ENCODE measurements around the gene MPST.

MPST gene

DNA sequence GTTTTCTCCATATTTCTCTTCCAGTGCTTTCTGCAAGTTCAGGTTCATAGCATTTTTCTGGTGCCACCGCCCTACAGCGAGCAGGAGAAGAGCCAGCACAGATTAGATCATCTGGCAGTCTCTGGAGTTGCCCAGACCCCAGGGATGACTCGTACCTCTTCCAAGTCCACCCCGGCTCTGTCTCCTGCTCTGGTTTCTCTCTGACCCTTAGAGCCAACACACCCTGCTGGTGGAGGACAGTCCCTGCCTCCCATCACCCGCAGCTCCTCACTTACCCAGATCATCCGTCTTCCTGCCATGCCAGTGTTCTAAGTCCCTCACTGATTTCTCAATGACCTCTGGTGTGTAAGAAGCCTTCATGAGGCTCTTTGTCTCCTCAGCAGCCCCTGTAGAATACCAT lies 28.3 kb upstream of the MPST start:
- H3K4me3 ChIP-seq (ENCODE audit: low read length) = no peak overlapping the region
- no peak for DNase-seq (ENCODE audit: low read depth)
- TF ChIP-seq, protein P1, sequence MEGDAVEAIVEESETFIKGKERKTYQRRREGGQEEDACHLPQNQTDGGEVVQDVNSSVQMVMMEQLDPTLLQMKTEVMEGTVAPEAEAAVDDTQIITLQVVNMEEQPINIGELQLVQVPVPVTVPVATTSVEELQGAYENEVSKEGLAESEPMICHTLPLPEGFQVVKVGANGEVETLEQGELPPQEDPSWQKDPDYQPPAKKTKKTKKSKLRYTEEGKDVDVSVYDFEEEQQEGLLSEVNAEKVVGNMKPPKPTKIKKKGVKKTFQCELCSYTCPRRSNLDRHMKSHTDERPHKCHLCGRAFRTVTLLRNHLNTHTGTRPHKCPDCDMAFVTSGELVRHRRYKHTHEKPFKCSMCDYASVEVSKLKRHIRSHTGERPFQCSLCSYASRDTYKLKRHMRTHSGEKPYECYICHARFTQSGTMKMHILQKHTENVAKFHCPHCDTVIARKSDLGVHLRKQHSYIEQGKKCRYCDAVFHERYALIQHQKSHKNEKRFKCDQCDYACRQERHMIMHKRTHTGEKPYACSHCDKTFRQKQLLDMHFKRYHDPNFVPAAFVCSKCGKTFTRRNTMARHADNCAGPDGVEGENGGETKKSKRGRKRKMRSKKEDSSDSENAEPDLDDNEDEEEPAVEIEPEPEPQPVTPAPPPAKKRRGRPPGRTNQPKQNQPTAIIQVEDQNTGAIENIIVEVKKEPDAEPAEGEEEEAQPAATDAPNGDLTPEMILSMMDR (conservative IDR thresholded peaks at IDR 0.05; ENCODE audit: low read length) = no peak

DNA sequence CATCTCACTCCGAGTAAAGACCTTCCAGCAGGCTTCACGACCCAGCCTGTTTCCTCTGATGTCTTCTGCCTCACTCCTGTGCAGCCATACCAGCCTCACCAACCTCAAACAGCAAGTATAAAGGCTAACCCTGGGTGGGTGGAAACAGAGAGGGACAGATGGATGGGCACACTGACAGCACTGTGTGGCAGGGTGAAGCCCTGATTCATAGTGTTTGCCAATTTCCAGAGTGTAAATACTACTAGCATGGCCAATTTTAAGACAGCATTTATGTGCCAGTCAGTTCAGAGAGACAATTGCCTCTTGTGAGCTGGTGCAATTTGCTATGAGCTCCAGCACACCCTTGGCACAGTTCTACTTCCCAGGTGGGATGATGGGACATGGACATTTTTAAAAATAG lies 21.8 kb upstream of the MPST start:
- no peak overlapping the region for H3K4me3 ChIP-seq (ENCODE audit: low read length)
- TF ChIP-seq, protein P1 (conservative IDR thresholded peaks at IDR 0.05; ENCODE audit: low read length) = no peak
- no peak for DNase-seq (ENCODE audit: low read depth)

GRCh38 chr22:36998620-36999351 lies 20.8 kb upstream of the MPST start:
- DNase-seq (ENCODE audit: low read depth) = no peak
- TF ChIP-seq, protein P1 (conservative IDR thresholded peaks at IDR 0.05; ENCODE audit: low read length) = no peak; the same call in 1 of the 2 replicates
- H3K4me3 ChIP-seq (ENCODE audit: low read length) = no peak overlapping the region

DNA sequence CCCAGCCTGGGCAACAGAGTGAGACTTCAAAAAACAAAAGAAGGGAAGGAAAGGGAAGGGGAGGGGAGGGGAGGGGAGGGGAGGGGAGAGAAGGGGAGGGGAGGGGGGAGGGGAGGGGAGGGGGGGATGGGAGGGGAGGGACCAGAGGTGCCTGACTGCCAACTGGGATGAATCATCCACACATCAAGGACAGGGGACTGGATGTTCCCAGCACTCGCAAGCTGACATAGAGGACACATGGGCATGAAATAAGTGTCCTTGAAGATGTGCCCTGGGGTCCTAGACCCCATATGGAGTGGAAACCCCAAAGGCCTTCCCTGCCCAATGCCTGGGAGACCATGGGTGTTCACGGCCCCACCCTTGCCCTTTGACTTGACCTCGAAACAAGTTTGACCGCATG lies 20.1 kb upstream of the MPST start:
- DNase-seq (ENCODE audit: low read depth) = no peak
- TF ChIP-seq, protein P1 (conservative IDR thresholded peaks at IDR 0.05; ENCODE audit: low read length) = no peak
- no peak overlapping the region for H3K4me3 ChIP-seq (ENCODE audit: low read length)

DNA sequence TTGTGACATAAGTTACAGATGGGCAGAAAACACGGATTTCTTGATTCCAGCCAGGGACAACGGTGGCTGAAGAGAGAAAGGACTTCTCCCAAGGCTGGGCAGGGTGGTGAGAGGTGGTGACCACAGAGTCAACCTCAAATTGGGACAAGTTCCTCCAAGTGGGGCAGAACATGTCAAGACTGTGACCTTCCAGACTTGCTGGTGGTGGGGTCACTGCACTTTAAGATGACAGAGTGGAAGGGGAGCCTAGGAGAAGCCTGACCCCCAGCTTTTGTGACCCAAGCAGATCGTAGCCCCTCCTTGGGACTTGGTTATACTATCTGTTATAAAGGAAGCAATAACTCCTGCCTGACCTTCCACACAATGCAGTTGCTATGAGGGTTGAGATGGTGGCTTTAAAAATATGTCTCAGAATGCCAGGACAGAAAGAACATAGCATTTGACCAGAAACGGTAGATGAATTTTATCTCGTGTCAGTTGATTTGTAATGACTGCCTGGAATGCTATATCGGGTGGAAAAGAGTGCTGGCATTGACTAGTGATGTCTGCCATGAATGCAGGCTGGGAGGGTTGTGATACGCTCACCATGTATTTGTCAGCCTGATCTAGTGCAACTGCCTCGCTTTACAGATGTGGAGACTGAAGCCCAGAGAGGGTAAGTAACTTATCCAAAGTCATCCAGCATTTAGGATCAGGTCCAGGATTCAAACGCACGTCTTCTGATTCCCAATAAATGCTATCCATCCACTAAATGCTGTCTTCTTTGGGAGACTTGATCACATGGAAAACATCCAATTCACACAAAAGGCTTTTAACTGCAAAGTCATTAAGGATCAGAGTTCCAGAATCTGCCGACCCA lies 18.6 kb upstream of the MPST start:
- no peak overlapping the region for H3K4me3 ChIP-seq (ENCODE audit: low read length)
- DNase-seq (ENCODE audit: low read depth) = no peak
- TF ChIP-seq, protein P1 (conservative IDR thresholded peaks at IDR 0.05; ENCODE audit: low read length) = no peak

DNA sequence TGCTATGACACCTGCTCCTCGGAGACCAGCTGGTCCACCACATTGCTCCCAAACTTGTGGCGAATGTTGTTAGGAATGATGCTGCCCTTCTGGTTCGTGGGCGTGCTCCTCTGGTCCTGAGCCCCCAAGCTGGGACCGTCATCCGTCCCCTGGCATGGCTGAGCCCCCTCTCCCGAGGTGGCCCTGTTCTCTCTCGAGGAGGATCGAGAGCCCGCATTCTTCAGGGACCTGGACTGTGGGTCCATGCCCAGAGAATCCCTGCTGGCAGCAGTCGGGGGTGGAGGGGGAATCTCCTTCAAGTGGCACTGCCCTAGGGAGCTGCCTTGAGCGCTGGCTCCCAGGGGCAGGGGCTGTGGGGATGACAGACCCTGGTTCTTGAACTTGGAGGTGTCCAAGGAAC lies 17.7 kb upstream of the MPST start:
- TF ChIP-seq, protein P1 (conservative IDR thresholded peaks at IDR 0.05; ENCODE audit: low read length) = no peak
- H3K4me3 ChIP-seq (ENCODE audit: low read length) = no peak overlapping the region
- no peak for DNase-seq (ENCODE audit: low read depth)
